Ovary (tissue), 9 donors: ENCODE results near the gene SP3. TPM values are rescaled to one million over a fixed set of nuclear protein-coding genes. Genes with fewer than 3 reads are reported as not detected.

Source experiments
- DNase-seq, 5 donors: peaks; one replicate each; pipeline ENCODE4 v3.0.0-alpha.2; 2019 to 2020
- H3K27ac ChIP-seq, 2 donors: fragments of 200-600 bp; one replicate each; pipeline versions ENCODE4 v1.5.1 to v1.8.0; 2019 to 2022
- H3K27me3 ChIP-seq: fragments of 200-600 bp; one replicate; pipeline ENCODE4 v1.8.0; 2022
- H3K36me3 ChIP-seq: fragments of 200-600 bp; sonication (generic); one replicate; pipeline ENCODE4 v1.5.1; 2019
- H3K4me1 ChIP-seq: one replicate; pipeline ENCODE4 v1.8.1; 2013; ENCODE audit warnings: mild to moderate bottlenecking, moderate library complexity; ENCODE audit not compliant: insufficient read depth
- H3K4me3 ChIP-seq: fragments of 200-600 bp; sonication (generic); one replicate; pipeline ENCODE4 v1.5.1; 2017
- H3K9me3 ChIP-seq, 2 donors: fragments of 200-600 bp in 1 of 2; sonication (generic) in 1 of 2; one replicate each; pipeline versions ENCODE4 v1.5.1 to v1.8.1; 2013 to 2019; ENCODE audit warnings: mild to moderate bottlenecking in 1 of 2, moderate library complexity in 1 of 2
- EP300 ChIP-seq: sonication (generic); formaldehyde crosslinking; IDR thresholded peaks from one replicate; pipeline ENCODE4 v1.6.1; 2017; ENCODE audit warnings: antibody characterized with exemption
- POLR2A ChIP-seq: fragments of 450-650 bp; IDR thresholded peaks from one replicate; pipeline ENCODE4 v1.6.1; 2017; ENCODE audit warnings: antibody characterized with exemption, mild to moderate bottlenecking, moderate library complexity
- WGBS, 3 donors: extraction: QIAGEN DNeasy Blood & Tissue Kit in 1 of 3; methylation state at CpG; one replicate each; pipeline versions ENCODE4 v1.1.5 to v1.1.7; 2013 to 2017; 5-methylcytosine and 5-hydroxymethylcytosine counted together
- intact Hi-C, 4 donors: fragments of 100-400 bp; cut with DNase I; formaldehyde crosslinking; loops; one replicate each; pipeline versions ENCODE4 v1.11.0 to v1.15.1; 2022 to 2023
- polyA plus RNA-seq, 2 donors: library from polyadenylated mRNA; stranded (reverse); fragments of 200-250 nt in 1 of 2; fragments of 350-450 nt in 1 of 2; fragmentation: Illumina TruSeq in 1 of 2; extraction: RNeasy Lipid Tissue Mini Kit (QIAGEN cat#74804) in 1 of 2; gene quantifications; one replicate each; pipeline ENCODE4 v1.2.3, GENCODE V29; 2013 to 2014
- total RNA-seq, 7 donors: library from RNA; depleted of rRNA in 2 of 7; stranded (reverse); fragments of >200 nt in 2 of 7; fragmentation: NEBNext Ultra II Directional in 3 of 7; extraction: Animal tissue kit (Norgen Biotek cat#: 25700) in 3 of 7; gene quantifications; one replicate each; pipeline versions ENCODE4 v1.1.0 to v1.2.4, GENCODE V29; 2016 to 2023
- TF ChIP-seq, protein P1 (sequence below), 3 donors: fragments of 450-650 bp in 2 of 3; fragments of 200-600 bp in 1 of 3; IDR thresholded peaks; one replicate each; pipeline versions ENCODE4 v1.5.1 to v1.8.0; 2016 to 2022; ENCODE audit warnings: antibody characterized with exemption in 3 of 3, mild to moderate bottlenecking in 1 of 3
- donor health status: DM: no; HTN: no; CAD: no; lungs with moderate emphysema.
- donor health status: DM: no; HTN: no; CAD: no.
- donor health status: Bipolar disorder and iron deficiency.
- donor health status: DM: yes; HTN: yes; CAD: no.
- donor health status: DM: no; HTN: no; CAD: no.
- donor health status: DM: yes; HTN: yes; CAD: no.

Gene SP3
- total and polyA plus RNA-seq, 9 donors, result 35.4 to 131 (median 88.3) TPM

- no peaks in the 10 kb centered on the region for H3K27me3 ChIP-seq
- peaks cover 20% of the 10 kb centered on the region for H3K4me1 ChIP-seq
- H3K36me3 ChIP-seq, result no peaks in the 10 kb centered on the region
- H3K4me3 ChIP-seq, result no peak overlapping the region
- H3K9me3 ChIP-seq, result no peaks in the 10 kb centered on the region
- TF ChIP-seq POLR2A (no peak), EP300 (no peak)
- TF ChIP-seq, protein P1, sequence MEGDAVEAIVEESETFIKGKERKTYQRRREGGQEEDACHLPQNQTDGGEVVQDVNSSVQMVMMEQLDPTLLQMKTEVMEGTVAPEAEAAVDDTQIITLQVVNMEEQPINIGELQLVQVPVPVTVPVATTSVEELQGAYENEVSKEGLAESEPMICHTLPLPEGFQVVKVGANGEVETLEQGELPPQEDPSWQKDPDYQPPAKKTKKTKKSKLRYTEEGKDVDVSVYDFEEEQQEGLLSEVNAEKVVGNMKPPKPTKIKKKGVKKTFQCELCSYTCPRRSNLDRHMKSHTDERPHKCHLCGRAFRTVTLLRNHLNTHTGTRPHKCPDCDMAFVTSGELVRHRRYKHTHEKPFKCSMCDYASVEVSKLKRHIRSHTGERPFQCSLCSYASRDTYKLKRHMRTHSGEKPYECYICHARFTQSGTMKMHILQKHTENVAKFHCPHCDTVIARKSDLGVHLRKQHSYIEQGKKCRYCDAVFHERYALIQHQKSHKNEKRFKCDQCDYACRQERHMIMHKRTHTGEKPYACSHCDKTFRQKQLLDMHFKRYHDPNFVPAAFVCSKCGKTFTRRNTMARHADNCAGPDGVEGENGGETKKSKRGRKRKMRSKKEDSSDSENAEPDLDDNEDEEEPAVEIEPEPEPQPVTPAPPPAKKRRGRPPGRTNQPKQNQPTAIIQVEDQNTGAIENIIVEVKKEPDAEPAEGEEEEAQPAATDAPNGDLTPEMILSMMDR (IDR thresholded peaks at IDR 0.05), result no peak
- 37 to 44% (median 41%) methylated on average over 9 of the region's 9 CpGs for WGBS, 3 donors
- peak in 4 of 5 donors; percentile 30 to 59 (median 48) for DNase-seq
- peak overlapping the region in 1 of 2 donors; percentile 49 for H3K27ac ChIP-seq
- intact Hi-C loops, result no loop called here
Measured at GRCh38 chr2:173984866-173985604, 19.9 kb upstream of the SP3 start.

DNA sequence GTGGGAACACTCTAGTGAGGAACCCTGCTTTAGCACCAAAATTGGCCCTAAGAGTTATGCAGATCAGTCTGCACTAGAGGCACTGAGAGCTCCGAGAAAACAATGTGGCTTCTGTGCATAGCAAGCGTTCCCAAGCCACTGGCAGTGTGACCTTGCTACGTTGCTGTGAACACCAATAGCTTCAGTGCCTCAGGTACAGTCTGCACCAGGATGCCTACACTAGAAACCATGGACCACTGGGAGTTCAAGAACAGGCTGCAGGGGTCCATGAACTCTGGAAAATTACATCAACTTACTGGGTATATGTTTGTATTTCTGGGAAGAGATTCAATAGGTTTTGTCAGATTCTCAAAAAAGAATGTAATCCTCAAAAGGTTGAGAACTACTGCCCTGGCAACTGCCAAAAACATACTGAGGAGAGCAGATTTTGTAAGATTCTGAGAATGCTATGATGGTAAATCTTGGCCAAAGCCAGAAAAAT, 18.3 kb upstream of the SP3 start:
- WGBS, 3 donors, result 32 to 43% (median 41%) methylated on average over 3 of the region's 3 CpGs
- no peak for DNase-seq
- Histone ChIP-seq H3K9me3 (no peaks in the 10 kb centered on the region), H3K36me3 (no peaks in the 10 kb centered on the region), H3K4me1 (peaks cover 17% of the 10 kb centered on the region), H3K27me3 (no peaks in the 10 kb centered on the region), H3K4me3 (no peak overlapping the region), H3K27ac (no peak overlapping the region)
- intact Hi-C loops, result no loop called here
- no peak for TF ChIP-seq POLR2A
- TF ChIP-seq, protein P1 (IDR thresholded peaks at IDR 0.05), result no peak
- TF ChIP-seq EP300, result no peak

- no peaks in the 10 kb centered on the region for H3K9me3 ChIP-seq
- WGBS, 3 donors, result 0 to 5% (median 1%) methylated on average over 3 of the region's 3 CpGs
- intact Hi-C loops, result no loop called here
- H3K27me3 ChIP-seq, result no peaks in the 10 kb centered on the region
- TF ChIP-seq POLR2A (no peak), EP300 (no peak)
- TF ChIP-seq, protein P1 (IDR thresholded peaks at IDR 0.05), result no peak
- no peak overlapping the region for H3K27ac ChIP-seq
- peak; percentile 43 to 76 (median 73) for DNase-seq
- no peaks in the 10 kb centered on the region for H3K36me3 ChIP-seq
- no peak overlapping the region for H3K4me3 ChIP-seq
- H3K4me1 ChIP-seq, result peaks cover 17% of the 10 kb centered on the region
Measured at GRCh38 chr2:173982918-173983317, 17.7 kb upstream of the SP3 start.

GRCh38 chr2:173982182-173982714, 17.1 kb upstream of the SP3 start:
- Histone ChIP-seq H3K27ac (no peak overlapping the region), H3K36me3 (no peaks in the 10 kb centered on the region), H3K27me3 (no peaks in the 10 kb centered on the region), H3K4me3 (no peak overlapping the region), H3K9me3 (no peaks in the 10 kb centered on the region), H3K4me1 (peaks cover 17% of the 10 kb centered on the region)
- intact Hi-C loops, result no loop called here
- WGBS, 3 donors, result 96 to 98% (median 97%) methylated on average over 2 of the region's 2 CpGs
- TF ChIP-seq POLR2A (no peak), EP300 (no peak)
- TF ChIP-seq, protein P1 (IDR thresholded peaks at IDR 0.05), result no peak
- DNase-seq, result no peak
